ENCODE measurements around the gene CHD8. TPM values are rescaled to one million over a fixed set of nuclear protein-coding genes. Genes with fewer than 3 reads are reported as not detected.

The CHD8 gene
- total RNA-seq, 1 experiment from 2014 or later: 64.7 TPM

DNA sequence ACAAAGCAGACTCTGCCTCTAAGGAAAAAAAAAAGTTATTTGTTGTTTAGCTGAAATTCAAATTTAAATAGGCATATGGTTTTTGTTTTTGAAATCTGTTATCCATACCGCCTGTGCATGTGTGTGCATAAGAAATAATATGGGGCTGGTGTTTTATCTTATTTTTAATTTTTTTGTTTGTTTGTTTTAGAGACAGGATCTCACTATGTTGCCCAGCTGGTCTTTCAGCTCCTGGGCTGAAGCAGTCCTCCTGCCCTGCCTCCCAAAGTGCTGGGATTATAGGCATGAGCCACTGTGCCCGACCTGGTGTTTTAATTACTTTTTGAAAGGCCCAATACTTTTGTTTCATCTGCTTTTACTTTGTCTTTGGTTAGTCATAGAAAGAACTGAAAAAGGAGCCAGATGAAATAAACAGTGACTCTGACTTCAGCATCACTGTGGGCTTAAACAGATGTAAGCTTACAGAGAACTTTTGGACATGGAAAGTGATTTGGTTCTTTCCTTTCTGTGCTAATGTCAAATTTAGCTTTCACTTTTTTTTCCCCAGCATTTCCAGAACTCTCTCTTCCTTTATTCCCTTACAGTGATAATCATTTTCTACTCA lies 109.3 kb downstream of the CHD8 start:
- DNase-seq (ENCODE audit: low read depth, low spot score): no peak
- Histone ChIP-seq H3K36me3 (ENCODE audit: control insufficient read depth, insufficient read depth, low read length) (no peaks in the 10 kb centered on the region), H3K9me3 (ENCODE audit: control insufficient read depth, insufficient read depth, low read depth, low read length) (no peaks in the 10 kb centered on the region), H3K4me1 (ENCODE audit: control insufficient read depth, insufficient read depth, low read length) (no peaks in the 10 kb centered on the region), H3K27ac (ENCODE audit: low read length) (no peak overlapping the region), H3K27me3 (ENCODE audit: control insufficient read depth, insufficient read depth, low read length) (no peaks in the 10 kb centered on the region), H3K4me3 (ENCODE audit: low read depth in 2 of 2, low read length in 2 of 2) (no peak overlapping the region)
- in situ Hi-C loops (cut with HindIII; ENCODE audit: low pct_unique_long_range_greater_than_20kb, low sequenced_read_pairs): no loop called here
- ChIA-PET CTCF (no interaction called here), POLR2A (interaction anchor here (0.6 kb wide), 1 partner anchor 89 kb away, joined by 3 read pairs; no protein-coding TSS in a partner anchor)
- intact Hi-C loops (cut with micrococcal nuclease; ENCODE audit: unreplicated experiment): no loop called here
- BruUV-seq (replicated peaks): no TSS peak
- TF ChIP-seq SIN3A (IDR thresholded peaks at IDR 0.05; ENCODE audit: borderline replicate concordance, insufficient read depth, low read depth, low read length) (no peak), TCF7L2 (IDR thresholded peaks at IDR 0.05; ENCODE audit: low read depth, low read length) (no peak), POLR2AphosphoS5 (IDR thresholded peaks at IDR 0.05; ENCODE audit: low read depth, low read length) (no peak)
- TF ChIP-seq, protein P1, sequence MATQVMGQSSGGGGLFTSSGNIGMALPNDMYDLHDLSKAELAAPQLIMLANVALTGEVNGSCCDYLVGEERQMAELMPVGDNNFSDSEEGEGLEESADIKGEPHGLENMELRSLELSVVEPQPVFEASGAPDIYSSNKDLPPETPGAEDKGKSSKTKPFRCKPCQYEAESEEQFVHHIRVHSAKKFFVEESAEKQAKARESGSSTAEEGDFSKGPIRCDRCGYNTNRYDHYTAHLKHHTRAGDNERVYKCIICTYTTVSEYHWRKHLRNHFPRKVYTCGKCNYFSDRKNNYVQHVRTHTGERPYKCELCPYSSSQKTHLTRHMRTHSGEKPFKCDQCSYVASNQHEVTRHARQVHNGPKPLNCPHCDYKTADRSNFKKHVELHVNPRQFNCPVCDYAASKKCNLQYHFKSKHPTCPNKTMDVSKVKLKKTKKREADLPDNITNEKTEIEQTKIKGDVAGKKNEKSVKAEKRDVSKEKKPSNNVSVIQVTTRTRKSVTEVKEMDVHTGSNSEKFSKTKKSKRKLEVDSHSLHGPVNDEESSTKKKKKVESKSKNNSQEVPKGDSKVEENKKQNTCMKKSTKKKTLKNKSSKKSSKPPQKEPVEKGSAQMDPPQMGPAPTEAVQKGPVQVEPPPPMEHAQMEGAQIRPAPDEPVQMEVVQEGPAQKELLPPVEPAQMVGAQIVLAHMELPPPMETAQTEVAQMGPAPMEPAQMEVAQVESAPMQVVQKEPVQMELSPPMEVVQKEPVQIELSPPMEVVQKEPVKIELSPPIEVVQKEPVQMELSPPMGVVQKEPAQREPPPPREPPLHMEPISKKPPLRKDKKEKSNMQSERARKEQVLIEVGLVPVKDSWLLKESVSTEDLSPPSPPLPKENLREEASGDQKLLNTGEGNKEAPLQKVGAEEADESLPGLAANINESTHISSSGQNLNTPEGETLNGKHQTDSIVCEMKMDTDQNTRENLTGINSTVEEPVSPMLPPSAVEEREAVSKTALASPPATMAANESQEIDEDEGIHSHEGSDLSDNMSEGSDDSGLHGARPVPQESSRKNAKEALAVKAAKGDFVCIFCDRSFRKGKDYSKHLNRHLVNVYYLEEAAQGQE (IDR thresholded peaks at IDR 0.05; ENCODE audit: insufficient read depth in 1 of 2, low read depth in 2 of 2, low read length in 1 of 2): no peak
- TF ChIP-seq, protein P2, sequence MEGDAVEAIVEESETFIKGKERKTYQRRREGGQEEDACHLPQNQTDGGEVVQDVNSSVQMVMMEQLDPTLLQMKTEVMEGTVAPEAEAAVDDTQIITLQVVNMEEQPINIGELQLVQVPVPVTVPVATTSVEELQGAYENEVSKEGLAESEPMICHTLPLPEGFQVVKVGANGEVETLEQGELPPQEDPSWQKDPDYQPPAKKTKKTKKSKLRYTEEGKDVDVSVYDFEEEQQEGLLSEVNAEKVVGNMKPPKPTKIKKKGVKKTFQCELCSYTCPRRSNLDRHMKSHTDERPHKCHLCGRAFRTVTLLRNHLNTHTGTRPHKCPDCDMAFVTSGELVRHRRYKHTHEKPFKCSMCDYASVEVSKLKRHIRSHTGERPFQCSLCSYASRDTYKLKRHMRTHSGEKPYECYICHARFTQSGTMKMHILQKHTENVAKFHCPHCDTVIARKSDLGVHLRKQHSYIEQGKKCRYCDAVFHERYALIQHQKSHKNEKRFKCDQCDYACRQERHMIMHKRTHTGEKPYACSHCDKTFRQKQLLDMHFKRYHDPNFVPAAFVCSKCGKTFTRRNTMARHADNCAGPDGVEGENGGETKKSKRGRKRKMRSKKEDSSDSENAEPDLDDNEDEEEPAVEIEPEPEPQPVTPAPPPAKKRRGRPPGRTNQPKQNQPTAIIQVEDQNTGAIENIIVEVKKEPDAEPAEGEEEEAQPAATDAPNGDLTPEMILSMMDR (IDR thresholded peaks at IDR 0.05): no peak
- no peak for ATAC-seq

DNA sequence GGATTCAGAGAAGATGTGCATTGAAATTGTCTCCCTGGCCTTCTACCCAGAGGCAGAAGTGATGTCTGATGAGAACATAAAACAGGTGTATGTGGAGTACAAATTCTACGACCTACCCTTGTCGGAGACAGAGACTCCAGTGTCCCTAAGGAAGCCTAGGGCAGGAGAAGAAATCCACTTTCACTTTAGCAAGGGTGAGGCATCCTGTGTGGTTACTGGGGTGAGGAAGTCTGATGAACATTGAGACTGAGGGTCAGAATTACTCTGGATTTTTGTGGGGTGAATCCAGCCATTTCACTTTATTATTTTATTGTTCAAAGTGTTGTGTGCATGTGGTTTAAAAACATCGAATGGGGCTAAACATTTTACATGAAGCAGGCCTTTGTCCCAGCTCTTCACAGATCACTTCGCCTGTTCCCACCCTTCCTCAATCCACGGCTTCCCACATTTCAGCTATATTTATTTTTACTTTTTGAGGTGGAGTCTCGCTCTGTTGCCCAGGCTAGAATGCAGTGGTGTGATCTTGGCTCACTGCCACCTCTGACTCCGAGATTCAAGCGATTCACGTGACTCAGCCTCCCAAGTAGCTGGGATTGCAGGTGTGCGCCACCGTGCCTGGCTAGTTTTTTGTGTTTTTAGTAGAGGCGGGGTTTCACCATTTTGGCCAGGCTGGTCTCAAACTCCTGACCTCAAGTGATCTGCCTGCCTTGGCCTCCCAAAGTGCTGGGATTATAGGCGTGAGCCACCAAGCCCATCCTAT lies 112.7 kb downstream of the CHD8 start:
- in situ Hi-C loops (cut with HindIII; ENCODE audit: low pct_unique_long_range_greater_than_20kb, low sequenced_read_pairs): no loop called here
- Histone ChIP-seq H3K27me3 (ENCODE audit: control insufficient read depth, insufficient read depth, low read length) (no peaks in the 10 kb centered on the region), H3K4me1 (ENCODE audit: control insufficient read depth, insufficient read depth, low read length) (no peaks in the 10 kb centered on the region), H3K36me3 (ENCODE audit: control insufficient read depth, insufficient read depth, low read length) (no peaks in the 10 kb centered on the region), H3K4me3 (ENCODE audit: low read depth in 2 of 2, low read length in 2 of 2) (0 out of 4 replicates have a peak overlapping the region, but pooled peaks of 1 of the 2 experiments have one; percentile 11), H3K9me3 (ENCODE audit: control insufficient read depth, insufficient read depth, low read depth, low read length) (no peaks in the 10 kb centered on the region), H3K27ac (ENCODE audit: low read length) (no peak overlapping the region)
- ATAC-seq: no peak
- TF ChIP-seq POLR2AphosphoS5 (IDR thresholded peaks at IDR 0.05; ENCODE audit: low read depth, low read length) (no peak), TCF7L2 (IDR thresholded peaks at IDR 0.05; ENCODE audit: low read depth, low read length) (no peak), SIN3A (IDR thresholded peaks at IDR 0.05; ENCODE audit: borderline replicate concordance, insufficient read depth, low read depth, low read length) (no peak)
- TF ChIP-seq, protein P1 (IDR thresholded peaks at IDR 0.05; ENCODE audit: insufficient read depth in 1 of 2, low read depth in 2 of 2, low read length in 1 of 2): no peak
- TF ChIP-seq, protein P2 (IDR thresholded peaks at IDR 0.05): no peak
- intact Hi-C loops (cut with micrococcal nuclease; ENCODE audit: unreplicated experiment): loop anchor here (1.0 kb wide), 1 partner anchor 74 kb away; the partner anchor contains the start of gene HNRNPC
- CTCF ChIA-PET: interaction anchor here (0.6 kb wide), 1 partner anchor 68 kb away, joined by 7 read pairs; no protein-coding TSS in a partner anchor
- no peak for DNase-seq (ENCODE audit: low read depth, low spot score)
- POLR2A ChIA-PET: no interaction called here
- no TSS peak for BruUV-seq (replicated peaks)
